ENCODE data around the gene COMMD4.
"Not testable (repeated sequence)": the region's sequence is repeated elsewhere in the genome, so short reads cannot be mapped to it uniquely, and the experiment has no call there.

The COMMD4 gene

GRCh38 chr15:75332093-75332492, 3.8 kb upstream of the COMMD4 start:
- not testable (repeated sequence) for DNase-seq (ENCODE audit: low spot score)

DNA sequence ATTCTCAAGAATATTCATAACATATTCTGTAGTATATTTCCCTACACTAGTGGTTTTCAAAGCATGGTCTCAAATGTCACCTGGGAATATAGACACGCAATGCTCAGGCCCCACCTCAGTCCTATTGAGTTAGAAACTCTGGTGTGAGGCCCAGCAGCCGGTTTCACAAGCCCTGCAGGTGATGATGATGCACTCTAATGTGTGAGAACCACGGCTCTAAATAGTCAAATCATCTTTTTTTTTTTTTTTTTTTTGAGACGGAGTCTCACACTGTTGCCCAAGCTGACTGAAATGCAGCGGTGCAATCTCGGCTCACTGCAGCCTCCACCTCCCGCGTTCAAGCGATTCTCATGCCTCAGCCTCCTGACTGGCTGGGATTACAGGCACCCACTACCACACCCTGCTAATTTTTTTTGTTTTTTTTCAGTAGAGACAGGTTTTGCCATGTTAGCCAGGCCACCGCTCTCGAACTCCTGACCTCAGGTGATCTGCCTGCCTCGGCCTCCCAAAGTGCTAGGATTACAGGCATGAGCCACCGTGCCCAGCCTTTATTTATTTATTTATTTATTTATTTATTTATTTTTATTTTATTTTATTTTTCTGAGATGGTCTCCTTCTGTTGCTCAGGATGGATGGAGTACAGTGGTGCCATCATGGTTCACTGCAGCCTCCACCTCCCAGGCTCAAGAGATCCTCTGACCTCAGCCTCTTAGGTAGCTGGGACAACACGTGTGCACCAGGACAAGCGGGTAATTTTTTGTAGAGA, 2.0 kb upstream of the COMMD4 start:
- not testable (repeated sequence) for DNase-seq (ENCODE audit: low spot score)

GRCh38 chr15:75335313-75335704, 554 bp upstream of the COMMD4 start:
- DNase-seq (ENCODE audit: low spot score), result no peak

GRCh38 chr15:75338661-75339240, 2.9 kb downstream of the COMMD4 start:
- DNase-seq (ENCODE audit: low spot score), result no peak

DNA sequence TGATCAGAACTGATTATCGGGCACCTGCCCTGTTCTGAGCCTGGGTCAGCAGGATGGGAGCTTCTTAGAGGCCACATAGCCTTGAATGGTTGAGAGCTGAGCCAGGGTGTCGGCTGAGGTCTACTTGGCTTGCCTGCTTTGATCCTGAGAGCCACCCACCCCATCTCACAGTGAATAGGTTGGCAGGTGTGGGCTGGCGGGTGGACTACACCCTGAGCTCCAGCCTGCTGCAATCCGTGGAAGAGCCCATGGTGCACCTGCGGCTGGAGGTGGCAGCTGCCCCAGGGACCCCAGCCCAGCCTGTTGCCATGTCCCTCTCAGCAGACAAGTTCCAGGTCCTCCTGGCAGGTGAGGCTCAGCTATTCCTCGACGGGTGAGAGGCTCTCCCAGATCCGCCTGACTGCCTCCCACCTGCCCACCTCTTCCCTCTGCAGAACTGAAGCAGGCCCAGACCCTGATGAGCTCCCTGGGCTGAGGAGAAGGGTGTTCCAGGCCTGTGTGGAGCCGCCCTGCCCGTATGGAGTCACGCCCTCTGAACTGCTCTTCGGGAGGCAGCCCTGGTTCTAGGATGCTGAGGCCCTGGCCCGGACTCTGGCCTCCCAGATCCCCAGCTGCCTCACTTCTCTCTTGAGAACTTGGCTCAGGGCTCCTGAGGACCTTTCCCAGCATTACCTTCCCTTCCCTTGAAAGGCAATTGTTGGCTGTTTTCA, 3.8 kb downstream of the COMMD4 start:
- DNase-seq (ENCODE audit: low spot score), result no peak

DNA sequence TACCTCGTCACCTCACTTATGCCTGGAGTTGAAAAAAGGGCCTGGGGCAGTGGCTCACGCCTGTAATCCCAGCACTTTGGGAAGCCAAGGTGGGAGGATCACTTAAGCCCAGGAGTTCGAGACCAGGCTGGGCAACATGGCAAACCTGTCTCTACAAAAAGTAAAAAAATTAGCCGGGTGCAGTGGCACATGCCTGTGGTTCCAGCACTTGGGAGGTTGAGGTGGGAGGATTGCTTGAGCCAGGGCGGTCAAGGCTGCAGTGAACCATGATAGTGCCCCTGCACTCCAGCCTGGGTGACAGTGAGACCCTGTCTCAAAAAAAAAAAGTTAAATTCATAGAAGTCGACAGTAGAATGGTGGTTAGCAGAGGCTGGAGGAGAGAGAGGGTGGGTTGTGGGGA, 6.4 kb downstream of the COMMD4 start:
- DNase-seq (ENCODE audit: low spot score), result no peak

- not testable (repeated sequence) for DNase-seq (ENCODE audit: low spot score)
These were observed 8.1 kb downstream of the COMMD4 start for GRCh38 chr15:75343953-75344352.

DNA sequence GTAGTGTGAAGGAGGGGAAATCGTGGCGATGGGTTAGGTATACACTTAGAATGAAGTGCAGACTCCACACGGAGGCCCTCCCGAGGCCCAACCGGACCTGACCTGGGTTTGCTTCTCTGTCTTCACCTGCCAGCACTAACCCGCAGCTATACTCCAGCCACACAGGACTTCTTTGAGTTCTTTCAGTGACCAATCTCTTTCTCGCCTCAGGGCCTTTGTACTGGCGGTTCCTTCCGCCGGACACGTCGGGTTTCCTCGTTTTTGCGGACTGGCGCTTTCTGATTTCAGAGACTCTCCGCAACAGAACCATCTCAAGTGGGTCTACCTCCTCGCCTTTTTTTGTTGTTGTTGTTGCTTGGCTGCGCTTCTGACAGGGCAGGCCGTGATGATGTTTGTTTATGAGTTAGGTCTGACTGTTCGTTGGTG, 10.9 kb downstream of the COMMD4 start, which contains the start of gene NEIL1:
NEIL1 (plus strand) TSS at position 244 of the 426 bp plus-strand sequence. CDS start 1,867 bp downstream, outside the sequence.
- DNase-seq (ENCODE audit: low spot score), result no peak

- peak; percentile 80 for DNase-seq (ENCODE audit: low spot score)
These were observed 11.6 kb downstream of the COMMD4 start for GRCh38 chr15:75347222-75348033.

GRCh38 chr15:75348034-75348561, 12.2 kb downstream of the COMMD4 start:
- DNase-seq (ENCODE audit: low spot score), result peak; percentile 71

DNA sequence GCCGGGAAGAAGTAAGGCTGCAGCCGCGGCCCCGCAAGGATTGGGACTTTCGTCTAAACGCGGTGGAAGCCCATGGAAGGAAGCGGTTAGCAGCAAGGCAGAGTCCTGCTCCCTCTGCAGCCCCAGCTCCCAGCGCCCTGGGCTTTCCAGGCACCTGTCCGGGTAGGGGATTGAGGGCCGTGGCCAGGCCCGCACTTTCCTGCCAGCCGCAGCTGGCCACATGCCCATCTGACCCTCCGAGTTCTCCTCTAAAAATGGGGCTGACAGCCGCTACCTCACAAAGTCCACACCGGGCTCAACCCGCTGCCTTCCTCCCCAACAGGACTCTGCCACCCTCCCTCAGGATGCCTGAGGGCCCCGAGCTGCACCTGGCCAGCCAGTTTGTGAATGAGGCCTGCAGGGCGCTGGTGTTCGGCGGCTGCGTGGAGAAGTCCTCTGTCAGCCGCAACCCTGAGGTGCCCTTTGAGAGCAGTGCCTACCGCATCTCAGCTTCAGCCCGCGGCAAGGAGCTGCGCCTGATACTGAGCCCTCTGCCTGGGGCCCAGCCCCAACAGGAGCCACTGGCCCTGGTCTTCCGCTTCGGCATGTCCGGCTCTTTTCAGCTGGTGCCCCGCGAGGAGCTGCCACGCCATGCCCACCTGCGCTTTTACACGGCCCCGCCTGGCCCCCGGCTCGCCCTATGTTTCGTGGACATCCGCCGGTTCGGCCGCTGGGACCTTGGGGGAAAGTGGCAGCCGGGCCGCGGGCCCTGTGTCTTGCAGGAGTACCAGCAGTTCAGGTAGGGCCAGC, 12.9 kb downstream of the COMMD4 start:
- DNase-seq (ENCODE audit: low spot score), result peak; percentile 55

DNA sequence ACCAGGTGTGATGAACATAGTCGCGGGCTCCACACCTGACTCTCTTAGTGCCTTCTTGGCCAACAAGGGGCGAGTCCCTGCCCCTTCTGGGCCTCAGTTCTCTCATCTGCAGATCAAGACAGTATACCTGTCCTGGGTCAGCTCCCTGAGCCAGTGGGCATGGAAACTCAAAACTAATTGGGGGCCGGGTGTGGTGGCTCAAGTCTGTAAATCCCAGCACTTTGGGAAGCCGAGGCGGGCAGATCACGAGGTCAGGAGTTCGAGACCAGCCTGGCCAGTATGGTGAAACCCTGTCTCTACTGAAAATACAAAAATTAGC, 13.4 kb downstream of the COMMD4 start:
- DNase-seq (ENCODE audit: low spot score), result not testable (repeated sequence)

DNA sequence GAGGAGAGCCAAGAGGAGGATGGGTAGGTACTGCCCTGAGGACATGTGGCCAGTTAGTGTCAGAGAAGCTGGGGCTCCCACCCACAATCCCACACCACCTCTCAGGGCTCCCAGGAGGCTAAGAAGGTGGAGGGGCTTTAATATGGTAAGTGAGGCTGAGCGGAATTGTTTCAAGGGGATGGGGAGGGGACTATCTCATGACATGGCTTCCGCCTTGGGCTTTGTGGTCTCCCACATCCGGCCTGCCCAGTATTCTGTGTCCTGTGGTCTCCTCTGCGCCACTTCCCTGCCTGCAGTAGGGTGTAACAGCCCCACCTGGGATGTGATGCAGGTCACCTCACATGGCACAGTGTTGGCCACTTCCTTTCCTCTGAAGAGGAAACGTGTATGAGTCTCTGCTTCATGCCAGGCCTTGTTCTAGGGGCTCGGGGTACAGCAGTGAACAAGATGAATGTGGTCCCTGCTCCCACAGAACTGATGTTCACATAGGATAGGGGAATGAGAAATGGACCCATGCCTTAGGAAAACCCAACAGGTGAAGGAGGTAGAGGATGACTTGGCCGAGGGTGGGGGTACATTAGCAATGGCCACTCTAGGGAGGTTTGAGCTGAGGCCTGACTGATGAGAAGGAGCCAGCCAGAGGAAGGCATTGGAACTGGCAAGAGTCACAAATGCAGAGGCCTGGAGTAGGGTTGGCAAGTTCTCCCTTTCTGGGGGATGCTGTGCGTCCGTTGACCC, 14.2 kb downstream of the COMMD4 start:
- DNase-seq (ENCODE audit: low spot score), result peak; percentile 15

- peak; percentile 13 for DNase-seq (ENCODE audit: low spot score)
These were observed 14.9 kb downstream of the COMMD4 start for GRCh38 chr15:75350601-75351361.

- peak; percentile 23 for DNase-seq (ENCODE audit: low spot score)
These were observed 16.6 kb downstream of the COMMD4 start for GRCh38 chr15:75352186-75353080.

GRCh38 chr15:75353604-75354003, 17.7 kb downstream of the COMMD4 start:
- DNase-seq (ENCODE audit: low spot score), result no peak

GRCh38 chr15:75354454-75354853, 18.6 kb downstream of the COMMD4 start:
- no peak for DNase-seq (ENCODE audit: low spot score)

GRCh38 chr15:75355369-75355768, 19.5 kb downstream of the COMMD4 start:
- no peak for DNase-seq (ENCODE audit: low spot score)

GRCh38 chr15:75356006-75356405, 20.1 kb downstream of the COMMD4 start:
- DNase-seq (ENCODE audit: low spot score), result peak; percentile 33
